Measurements from ENCODE around the gene KCNK16.

KCNK16 gene

DNA sequence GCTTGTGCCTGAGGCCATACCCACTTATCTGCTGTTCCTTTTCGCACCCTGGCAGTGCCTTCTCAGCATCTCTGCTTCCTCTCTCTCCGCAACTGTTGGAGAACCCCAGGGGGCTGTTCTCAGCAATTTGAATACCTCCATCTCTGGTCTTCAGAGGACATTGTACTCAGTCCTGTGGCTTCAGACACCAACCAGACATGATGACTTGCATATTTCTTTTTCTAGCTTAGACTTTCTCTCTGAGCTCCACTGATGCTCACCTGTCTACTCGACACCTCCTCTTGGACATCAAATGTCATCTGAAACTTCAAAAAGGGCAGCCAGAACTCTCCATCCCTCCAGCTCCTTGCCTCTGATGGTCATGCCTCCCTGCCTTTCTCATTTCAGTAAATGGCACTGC is 18.9 kb upstream of the KCNK16 start:
- no peak overlapping the region for H4K12ac ChIP-seq (ENCODE audit: low read depth, low read length)
- no peak overlapping the region for H4K91ac ChIP-seq (ENCODE audit: low read depth, low read length)
- no peak overlapping the region for H2AFZ ChIP-seq (ENCODE audit: insufficient read depth, low read length, poor library complexity)
- no peak overlapping the region for H3K4ac ChIP-seq (ENCODE audit: low read depth, low read length)
- no peak overlapping the region for H2BK12ac ChIP-seq (ENCODE audit: low read length)
- WGBS (ENCODE audit: extremely low coverage, insufficient coverage, insufficient read length): no CpG with 5 or more reads among the region's 3 CpGs
- H3K4me3 ChIP-seq (ENCODE audit: low read depth, low read length): no peak overlapping the region
- DNase-seq: no peak
- no peak overlapping the region for H3K18ac ChIP-seq (ENCODE audit: low read length)
- no peak overlapping the region for H4K8ac ChIP-seq (ENCODE audit: low read depth, low read length)
- H2AK5ac ChIP-seq (ENCODE audit: low read length): no peak overlapping the region
- H3K27me3 ChIP-seq (ENCODE audit: insufficient read depth, low read length): no peaks in the 10 kb centered on the region
- no peak overlapping the region for H3K4me2 ChIP-seq (ENCODE audit: low read length)
- no peaks in the 10 kb centered on the region for H3K4me1 ChIP-seq (ENCODE audit: control insufficient read depth in 1 of 2, insufficient read depth in 2 of 2, low read length in 2 of 2)
- no peak overlapping the region for H3K14ac ChIP-seq (ENCODE audit: low read length)
- no peak overlapping the region for H3K23ac ChIP-seq (ENCODE audit: low read length)
- no peak overlapping the region for H3K27ac ChIP-seq (ENCODE audit: low read depth, low read length)
- H3K79me1 ChIP-seq (ENCODE audit: low read length): no peaks in the 10 kb centered on the region
- H3K9me3 ChIP-seq (ENCODE audit: insufficient read depth, low read depth, low read length): no peaks in the 10 kb centered on the region
- no peak overlapping the region for H2BK5ac ChIP-seq (ENCODE audit: low read depth, low read length, poor library complexity)
- no peak overlapping the region for H2BK120ac ChIP-seq (ENCODE audit: insufficient read depth, low read length, poor library complexity)
- H3K9ac ChIP-seq (ENCODE audit: low read length): no peak overlapping the region
- no peaks in the 10 kb centered on the region for H3K79me2 ChIP-seq (ENCODE audit: control insufficient read depth, insufficient read depth, low read length, poor library complexity)
- no peaks in the 10 kb centered on the region for H3K36me3 ChIP-seq (ENCODE audit: control insufficient read depth in 1 of 2, insufficient read depth in 2 of 2, low read length in 2 of 2)

DNA sequence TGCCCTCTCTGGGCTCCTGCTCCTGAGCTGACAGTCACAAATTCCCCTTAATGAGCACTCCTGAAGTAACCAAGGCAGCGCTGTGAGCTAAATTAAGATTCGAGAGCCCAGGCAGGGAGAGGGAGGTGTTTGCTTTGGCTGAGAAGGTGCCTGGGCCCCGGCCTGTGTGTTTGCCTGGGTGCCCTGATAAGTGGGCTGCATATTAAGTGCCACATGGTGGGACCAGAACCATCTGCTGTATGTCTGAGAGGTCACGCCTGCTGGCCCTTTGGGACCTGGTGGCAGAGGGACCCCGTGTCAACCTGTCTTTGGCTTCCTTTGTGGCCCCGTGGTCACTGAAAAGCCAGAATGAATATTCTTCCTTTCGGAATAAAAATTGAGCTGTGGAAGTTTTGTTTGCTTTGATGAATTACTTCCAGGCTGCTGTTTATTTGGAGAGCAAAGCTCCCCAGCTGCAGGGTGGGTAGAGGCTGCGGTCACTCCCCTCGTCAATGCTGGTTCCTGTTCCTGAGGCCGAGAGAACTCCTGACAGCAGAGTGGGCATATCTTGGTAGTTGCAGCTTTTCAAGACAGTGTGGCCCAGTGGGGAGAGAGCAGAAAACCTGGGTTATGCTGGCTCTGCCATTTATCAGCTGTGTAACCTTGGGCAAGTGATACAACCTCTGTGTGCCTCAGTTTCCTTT is 17.5 kb upstream of the KCNK16 start:
- Histone ChIP-seq H2BK120ac (ENCODE audit: insufficient read depth, low read length, poor library complexity) (no peak overlapping the region), H4K8ac (ENCODE audit: low read depth, low read length) (no peak overlapping the region), H3K9me3 (ENCODE audit: insufficient read depth, low read depth, low read length) (no peaks in the 10 kb centered on the region), H3K4ac (ENCODE audit: low read depth, low read length) (no peak overlapping the region), H3K79me1 (ENCODE audit: low read length) (no peaks in the 10 kb centered on the region), H3K79me2 (ENCODE audit: control insufficient read depth, insufficient read depth, low read length, poor library complexity) (no peaks in the 10 kb centered on the region), H4K12ac (ENCODE audit: low read depth, low read length) (no peak overlapping the region), H3K14ac (ENCODE audit: low read length) (no peak overlapping the region), H3K18ac (ENCODE audit: low read length) (no peak overlapping the region), H2AFZ (ENCODE audit: insufficient read depth, low read length, poor library complexity) (no peak overlapping the region), H3K4me3 (ENCODE audit: low read depth, low read length) (no peak overlapping the region), H2BK12ac (ENCODE audit: low read length) (no peak overlapping the region), H3K36me3 (ENCODE audit: control insufficient read depth in 1 of 2, insufficient read depth in 2 of 2, low read length in 2 of 2) (no peaks in the 10 kb centered on the region), H3K4me2 (ENCODE audit: low read length) (no peak overlapping the region), H3K9ac (ENCODE audit: low read length) (no peak overlapping the region), H3K4me1 (ENCODE audit: control insufficient read depth in 1 of 2, insufficient read depth in 2 of 2, low read length in 2 of 2) (peaks cover 0 to 4% of the 10 kb centered on the region in 2 experiments), H2BK5ac (ENCODE audit: low read depth, low read length, poor library complexity) (no peak overlapping the region), H3K27ac (ENCODE audit: low read depth, low read length) (no peak overlapping the region), H3K27me3 (ENCODE audit: insufficient read depth, low read length) (no peaks in the 10 kb centered on the region), H2AK5ac (ENCODE audit: low read length) (no peak overlapping the region), H3K23ac (ENCODE audit: low read length) (no peak overlapping the region), H4K91ac (ENCODE audit: low read depth, low read length) (no peak overlapping the region)
- DNase-seq: no peak
- WGBS (ENCODE audit: extremely low coverage, insufficient coverage, insufficient read length): no CpG with 5 or more reads among the region's 10 CpGs

DNA sequence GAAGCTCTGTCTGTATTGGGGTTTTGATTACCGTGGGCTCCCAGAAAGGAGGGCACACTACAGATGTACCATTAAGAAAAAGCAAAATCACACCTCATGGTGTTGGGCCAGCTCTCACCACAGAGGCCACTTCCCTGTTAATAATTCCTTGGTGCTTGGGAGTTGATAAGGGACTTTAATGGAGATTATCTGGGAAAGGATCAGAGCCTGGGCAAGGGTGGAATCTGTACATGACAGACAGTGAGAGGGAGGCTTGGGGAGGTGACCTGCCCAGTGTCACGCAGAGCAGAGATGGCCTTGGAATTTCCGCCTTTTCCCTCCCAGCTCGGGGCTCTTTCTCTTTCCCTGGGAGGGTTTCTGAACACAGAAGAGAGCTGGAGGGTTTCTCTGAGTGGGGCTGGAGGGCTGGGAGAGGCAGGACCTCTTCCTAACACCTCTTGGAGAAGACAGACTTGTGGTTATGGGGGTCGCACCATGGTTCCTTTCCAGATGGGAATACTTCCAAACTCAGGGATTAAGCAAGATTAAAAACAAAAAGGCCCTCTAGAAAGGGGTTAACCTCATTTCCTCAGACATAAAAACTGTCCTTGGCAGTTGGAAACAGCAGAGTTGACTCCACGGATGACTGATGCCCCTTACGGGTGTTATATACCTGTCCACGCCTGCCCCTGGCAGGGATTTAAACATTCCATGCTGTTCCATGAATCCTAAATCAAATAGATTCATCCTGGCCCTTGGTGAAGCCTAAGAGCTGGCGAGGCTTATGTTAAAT is 16.8 kb upstream of the KCNK16 start:
- no peak overlapping the region for H4K12ac ChIP-seq (ENCODE audit: low read depth, low read length)
- no peak overlapping the region for H2BK120ac ChIP-seq (ENCODE audit: insufficient read depth, low read length, poor library complexity)
- no CpG with 5 or more reads among the region's 9 CpGs for WGBS (ENCODE audit: extremely low coverage, insufficient coverage, insufficient read length)
- no peak overlapping the region for H4K8ac ChIP-seq (ENCODE audit: low read depth, low read length)
- no peaks in the 10 kb centered on the region for H3K9me3 ChIP-seq (ENCODE audit: insufficient read depth, low read depth, low read length)
- H3K9ac ChIP-seq (ENCODE audit: low read length): no peak overlapping the region
- H3K79me1 ChIP-seq (ENCODE audit: low read length): no peaks in the 10 kb centered on the region
- no peak overlapping the region for H3K14ac ChIP-seq (ENCODE audit: low read length)
- H2BK12ac ChIP-seq (ENCODE audit: low read length): no peak overlapping the region
- no peak overlapping the region for H3K18ac ChIP-seq (ENCODE audit: low read length)
- no peak overlapping the region for H2AFZ ChIP-seq (ENCODE audit: insufficient read depth, low read length, poor library complexity)
- H3K4me2 ChIP-seq (ENCODE audit: low read length): no peak overlapping the region
- no peaks in the 10 kb centered on the region for H3K79me2 ChIP-seq (ENCODE audit: control insufficient read depth, insufficient read depth, low read length, poor library complexity)
- peaks cover 0 to 4% of the 10 kb centered on the region in 2 experiments for H3K4me1 ChIP-seq (ENCODE audit: control insufficient read depth in 1 of 2, insufficient read depth in 2 of 2, low read length in 2 of 2)
- H2AK5ac ChIP-seq (ENCODE audit: low read length): no peak overlapping the region
- no peak overlapping the region for H2BK5ac ChIP-seq (ENCODE audit: low read depth, low read length, poor library complexity)
- no peaks in the 10 kb centered on the region for H3K36me3 ChIP-seq (ENCODE audit: control insufficient read depth in 1 of 2, insufficient read depth in 2 of 2, low read length in 2 of 2)
- H3K23ac ChIP-seq (ENCODE audit: low read length): no peak overlapping the region
- no peak overlapping the region for H3K4me3 ChIP-seq (ENCODE audit: low read depth, low read length)
- DNase-seq: no peak
- H3K27ac ChIP-seq (ENCODE audit: low read depth, low read length): no peak overlapping the region
- H4K91ac ChIP-seq (ENCODE audit: low read depth, low read length): no peak overlapping the region
- H3K4ac ChIP-seq (ENCODE audit: low read depth, low read length): no peak overlapping the region
- H3K27me3 ChIP-seq (ENCODE audit: insufficient read depth, low read length): no peaks in the 10 kb centered on the region

DNA sequence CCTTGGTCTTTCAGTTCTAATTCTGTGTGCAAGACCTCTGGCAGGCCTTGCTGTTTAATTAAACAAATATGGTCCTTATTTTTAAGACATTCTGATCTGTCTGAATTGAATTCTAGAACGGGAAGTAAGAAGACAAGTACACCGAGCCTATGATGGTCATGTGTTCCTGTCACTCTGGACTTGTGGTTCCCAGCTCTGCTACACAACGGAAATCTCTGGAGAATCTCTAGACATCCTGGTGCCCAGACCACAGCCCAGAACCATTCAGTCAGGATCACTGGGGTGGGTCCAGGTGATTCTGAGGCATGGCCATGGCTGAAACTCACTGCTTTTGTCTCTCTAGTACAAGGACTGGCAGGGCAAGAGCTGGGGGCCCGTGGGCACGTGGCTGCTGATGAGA is 15.9 kb upstream of the KCNK16 start:
- Histone ChIP-seq H3K4me3 (ENCODE audit: low read depth, low read length) (no peak overlapping the region), H2BK120ac (ENCODE audit: insufficient read depth, low read length, poor library complexity) (no peak overlapping the region), H4K8ac (ENCODE audit: low read depth, low read length) (no peak overlapping the region), H3K23ac (ENCODE audit: low read length) (no peak overlapping the region), H3K4ac (ENCODE audit: low read depth, low read length) (no peak overlapping the region), H3K9ac (ENCODE audit: low read length) (no peak overlapping the region), H3K18ac (ENCODE audit: low read length) (no peak overlapping the region), H3K27me3 (ENCODE audit: insufficient read depth, low read length) (no peaks in the 10 kb centered on the region), H4K12ac (ENCODE audit: low read depth, low read length) (no peak overlapping the region), H3K27ac (ENCODE audit: low read depth, low read length) (no peak overlapping the region), H3K79me1 (ENCODE audit: low read length) (no peaks in the 10 kb centered on the region), H3K79me2 (ENCODE audit: control insufficient read depth, insufficient read depth, low read length, poor library complexity) (no peaks in the 10 kb centered on the region), H2BK5ac (ENCODE audit: low read depth, low read length, poor library complexity) (no peak overlapping the region), H4K91ac (ENCODE audit: low read depth, low read length) (no peak overlapping the region), H2AFZ (ENCODE audit: insufficient read depth, low read length, poor library complexity) (no peak overlapping the region), H2BK12ac (ENCODE audit: low read length) (no peak overlapping the region), H3K14ac (ENCODE audit: low read length) (no peak overlapping the region), H2AK5ac (ENCODE audit: low read length) (no peak overlapping the region), H3K36me3 (ENCODE audit: control insufficient read depth in 1 of 2, insufficient read depth in 2 of 2, low read length in 2 of 2) (no peaks in the 10 kb centered on the region), H3K9me3 (ENCODE audit: insufficient read depth, low read depth, low read length) (no peaks in the 10 kb centered on the region), H3K4me1 (ENCODE audit: control insufficient read depth in 1 of 2, insufficient read depth in 2 of 2, low read length in 2 of 2) (peaks cover 0 to 4% of the 10 kb centered on the region in 2 experiments), H3K4me2 (ENCODE audit: low read length) (no peak overlapping the region)
- no CpG with 5 or more reads among the region's 5 CpGs for WGBS (ENCODE audit: extremely low coverage, insufficient coverage, insufficient read length)
- no peak for DNase-seq

Measured in trophoblast cell (in vitro differentiated cells and primary cell).